HG03097 (cell line): ENCODE data around the gene MBD6.
A peak's percentile ranks its signal among the peaks of the same experiment; 100 is the strongest.
"Not testable (repeated sequence)": the region's sequence is repeated elsewhere in the genome, so short reads cannot be mapped to it uniquely, and the experiment has no call there.

Experiments used
- ATAC-seq: cut with Tn5 transposase; IDR thresholded peaks from one replicate; pipeline ENCODE4 v1.9.1; 2021; ENCODE audit not compliant: unreplicated experiment, low FRiP score

Gene MBD6

DNA sequence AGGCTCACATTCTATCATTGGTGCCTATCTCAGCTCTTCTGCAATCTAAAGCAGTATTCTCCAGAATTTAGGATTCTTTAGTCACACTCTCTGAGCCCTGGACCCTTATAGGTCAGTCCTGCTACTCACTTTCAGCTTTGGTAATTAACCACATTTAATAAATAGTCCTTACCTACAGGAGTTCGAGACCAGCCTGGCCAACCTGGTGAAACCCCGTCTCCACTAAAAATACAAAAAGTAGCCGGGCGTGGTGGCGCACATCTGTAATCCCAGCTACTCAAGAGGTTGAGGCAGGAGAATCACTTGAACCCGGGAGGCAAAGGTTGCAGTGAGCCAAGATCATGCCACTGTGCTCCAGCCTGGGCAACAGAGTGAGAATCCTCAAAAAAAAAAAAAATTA is 8.9 kb upstream of the MBD6 start:
- ATAC-seq, result not testable (repeated sequence)

DNA sequence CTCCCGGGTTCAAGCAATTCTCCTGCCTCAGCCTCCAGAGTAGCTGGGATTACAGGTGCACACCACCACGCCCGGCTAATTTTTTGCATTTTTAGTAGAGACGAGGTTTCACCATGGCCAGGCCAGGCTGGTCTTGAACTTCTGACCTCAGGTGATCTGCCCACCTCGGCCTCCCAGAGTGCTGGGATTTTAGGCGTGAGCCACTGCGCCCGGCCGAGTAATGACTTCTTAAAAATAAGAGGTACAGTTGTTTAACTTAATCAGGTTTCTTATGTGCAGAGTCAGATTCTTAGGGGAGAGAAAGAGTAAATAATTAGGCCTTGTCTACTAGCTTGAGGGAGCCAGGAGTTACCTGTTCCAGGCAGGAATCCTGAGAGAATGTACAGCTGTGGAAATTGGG is 8.4 kb upstream of the MBD6 start:
- not testable (repeated sequence) for ATAC-seq

DNA sequence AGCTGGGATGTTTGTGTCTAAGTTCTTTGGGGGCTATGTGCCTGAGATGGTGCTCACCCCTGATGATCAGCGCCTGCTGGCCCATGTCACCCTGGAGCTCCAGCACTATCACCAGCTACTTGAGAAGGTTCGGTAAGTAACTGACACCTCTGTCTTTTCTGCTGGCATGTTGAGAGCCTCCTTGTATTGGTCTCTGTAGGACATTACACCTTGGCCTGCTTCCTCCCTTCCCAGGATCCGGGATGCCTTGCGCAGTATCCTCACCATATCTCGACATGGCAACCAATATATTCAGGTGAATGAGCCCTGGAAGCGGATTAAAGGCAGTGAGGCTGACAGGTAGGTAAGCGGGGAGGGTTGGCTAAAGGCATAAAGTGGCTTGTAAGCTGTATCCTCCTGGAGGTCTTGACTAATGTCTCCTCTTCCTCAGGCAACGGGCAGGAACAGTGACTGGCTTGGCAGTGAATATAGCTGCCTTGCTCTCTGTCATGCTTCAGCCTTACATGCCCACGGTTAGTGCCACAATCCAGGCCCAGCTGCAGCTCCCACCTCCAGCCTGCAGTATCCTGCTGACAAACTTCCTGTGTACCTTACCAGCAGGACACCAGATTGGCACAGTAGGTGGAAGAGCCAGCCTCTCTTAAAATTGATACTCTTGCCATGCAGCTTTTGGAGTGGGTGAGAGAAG is 7.8 kb upstream of the MBD6 start:
- no peak for ATAC-seq

DNA sequence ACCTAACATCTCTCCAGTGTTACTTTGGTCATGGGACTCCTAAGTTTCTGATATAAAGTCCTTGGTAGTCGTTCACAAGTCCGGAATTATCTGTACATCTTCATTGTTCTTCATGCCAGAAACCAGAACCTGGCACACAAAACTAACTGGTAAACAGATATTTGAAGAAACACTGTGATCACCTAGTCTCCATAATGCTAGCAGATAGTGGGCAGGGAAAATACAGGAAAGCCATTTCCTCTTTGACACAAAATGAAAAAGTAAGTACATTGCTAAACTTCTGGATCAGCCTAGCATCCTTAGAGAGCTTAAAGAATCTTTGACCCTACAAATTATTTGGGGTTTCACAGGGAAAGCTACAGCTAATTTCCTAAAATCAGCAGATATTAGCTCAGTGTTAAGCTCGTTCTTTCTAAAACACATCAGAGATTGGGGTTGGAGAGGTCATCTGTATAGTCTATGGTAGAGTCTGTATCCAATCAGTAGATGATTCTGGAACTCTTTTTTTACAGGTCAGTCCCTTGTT is 7.2 kb upstream of the MBD6 start:
- no peak for ATAC-seq

DNA sequence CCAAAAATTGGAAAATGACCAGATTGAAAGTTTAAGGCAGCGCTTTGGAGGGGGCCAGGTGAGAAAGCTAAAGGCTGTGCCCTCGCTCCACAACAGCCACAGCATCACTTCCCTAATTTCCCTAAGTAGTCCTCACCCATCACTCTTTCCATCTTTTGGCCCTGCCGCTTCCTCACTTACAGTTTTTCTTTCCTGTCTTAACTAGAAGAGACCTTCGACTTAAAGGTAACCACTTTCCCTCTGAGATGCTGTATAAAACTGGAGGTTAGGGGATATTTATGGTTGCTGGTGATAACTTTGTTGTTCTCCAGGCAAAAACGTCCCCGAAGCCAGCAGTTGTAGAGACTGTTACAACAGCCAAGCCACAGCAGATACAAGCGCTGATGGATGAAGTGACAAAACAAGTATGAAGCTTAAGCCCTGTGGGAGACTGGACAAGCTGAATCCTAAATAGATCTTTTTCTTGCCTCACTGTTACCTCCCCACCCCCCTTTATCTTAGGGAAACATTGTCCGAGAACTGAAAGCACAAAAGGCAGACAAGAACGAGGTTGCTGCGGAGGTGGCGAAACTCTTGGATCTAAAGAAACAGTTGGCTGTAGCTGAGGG is 6.6 kb upstream of the MBD6 start:
- no peak for ATAC-seq

DNA sequence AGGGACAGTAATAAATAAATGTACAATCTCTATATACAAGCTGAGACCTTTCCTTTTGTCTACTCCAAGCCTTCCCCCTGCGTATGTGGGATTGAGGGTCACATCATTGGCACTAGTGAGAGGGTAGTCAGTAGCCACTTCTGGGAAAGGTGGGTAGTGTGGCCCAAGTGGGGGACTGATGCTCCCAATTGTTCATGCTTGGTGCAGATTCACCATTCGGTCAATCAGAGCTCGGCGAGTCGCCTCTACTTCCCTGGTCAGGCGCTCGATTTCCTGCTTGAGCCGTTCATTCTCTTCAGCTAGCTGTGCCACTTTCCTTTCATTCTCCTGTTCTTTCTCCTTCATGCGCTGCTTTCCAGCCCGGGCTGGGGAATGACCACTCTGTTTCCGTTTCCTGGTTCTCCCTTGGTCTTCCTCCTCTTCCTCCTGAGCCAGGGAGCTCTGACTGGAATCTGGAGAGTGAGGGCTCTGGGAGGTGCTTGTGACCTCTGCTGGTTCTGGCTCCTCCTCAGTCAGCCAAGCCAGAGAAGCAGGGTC is 5.9 kb upstream of the MBD6 start:
- no peak for ATAC-seq

DNA sequence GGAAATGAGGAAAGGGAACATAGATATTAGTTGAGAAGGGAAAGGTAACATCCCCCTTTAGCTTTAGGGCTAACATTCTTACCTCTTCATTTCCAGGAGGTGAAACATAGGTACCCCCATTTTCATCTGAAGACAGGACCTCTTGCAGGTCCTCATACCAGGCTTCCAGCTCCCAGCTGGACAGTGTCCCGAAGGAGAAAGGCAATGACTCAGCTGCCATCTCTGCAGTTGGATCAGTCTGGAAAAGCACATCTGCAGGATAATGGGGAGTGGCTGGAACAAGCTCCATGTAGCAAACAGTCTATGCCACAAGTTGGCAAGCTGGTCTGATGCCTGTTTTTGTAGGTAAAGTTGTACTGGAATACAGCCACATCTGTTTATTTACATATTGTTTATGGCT is 5.4 kb upstream of the MBD6 start:
- no peak for ATAC-seq

DNA sequence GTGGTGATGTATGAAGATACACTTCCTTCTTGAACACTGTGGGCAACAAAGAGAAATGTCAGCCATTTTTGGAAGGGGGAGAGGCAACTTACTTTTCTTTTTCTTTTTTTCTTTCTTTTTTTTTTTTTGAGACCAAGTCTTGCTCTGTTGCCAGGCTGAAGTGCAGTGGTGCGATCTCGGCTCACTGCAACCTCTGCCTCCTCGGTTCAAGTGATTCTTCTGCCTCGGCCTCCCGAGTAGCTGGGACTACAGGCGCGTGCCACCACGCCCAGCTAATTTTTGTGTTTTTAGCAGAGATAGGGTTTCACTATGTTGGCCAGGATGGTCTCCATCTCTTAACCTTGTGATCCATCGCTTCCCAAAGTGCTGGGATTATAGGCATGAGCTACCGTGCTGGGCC is 4.9 kb upstream of the MBD6 start:
- not testable (repeated sequence) for ATAC-seq

DNA sequence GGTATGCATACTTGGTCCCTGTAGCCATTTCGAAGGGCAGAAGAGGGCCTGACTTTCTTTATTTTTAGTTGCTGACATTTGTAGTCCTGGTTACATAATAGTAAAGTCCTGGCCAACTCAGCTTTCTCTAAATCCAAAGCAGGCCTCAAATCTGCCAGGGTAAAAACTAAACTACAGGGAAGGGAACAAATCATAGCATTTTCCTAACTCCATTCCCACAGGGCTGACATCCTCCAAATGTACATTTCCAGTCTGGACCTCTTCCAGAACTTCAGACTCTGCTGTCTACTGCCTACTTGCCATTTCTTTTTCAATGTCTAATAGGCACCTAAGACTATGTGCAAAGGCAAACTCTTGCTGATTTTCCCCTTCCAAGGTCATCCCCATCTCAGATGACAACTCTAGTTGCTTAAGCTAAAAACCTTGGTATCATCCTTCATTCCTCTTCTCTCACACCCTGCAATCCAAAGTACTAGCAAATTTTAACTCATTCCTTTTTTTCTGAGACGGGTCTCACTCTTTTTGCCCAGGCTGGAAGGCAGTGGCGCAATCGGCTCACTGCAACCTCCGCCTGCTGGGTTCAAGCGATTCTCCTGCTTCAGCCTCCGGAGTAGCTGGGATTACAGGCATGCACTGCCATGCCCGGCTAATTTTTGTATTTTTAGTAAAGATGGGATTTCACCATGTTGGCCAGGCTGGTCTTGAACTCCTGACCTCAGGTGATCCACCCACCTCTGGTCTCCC is 4.3 kb upstream of the MBD6 start:
- no peak for ATAC-seq

DNA sequence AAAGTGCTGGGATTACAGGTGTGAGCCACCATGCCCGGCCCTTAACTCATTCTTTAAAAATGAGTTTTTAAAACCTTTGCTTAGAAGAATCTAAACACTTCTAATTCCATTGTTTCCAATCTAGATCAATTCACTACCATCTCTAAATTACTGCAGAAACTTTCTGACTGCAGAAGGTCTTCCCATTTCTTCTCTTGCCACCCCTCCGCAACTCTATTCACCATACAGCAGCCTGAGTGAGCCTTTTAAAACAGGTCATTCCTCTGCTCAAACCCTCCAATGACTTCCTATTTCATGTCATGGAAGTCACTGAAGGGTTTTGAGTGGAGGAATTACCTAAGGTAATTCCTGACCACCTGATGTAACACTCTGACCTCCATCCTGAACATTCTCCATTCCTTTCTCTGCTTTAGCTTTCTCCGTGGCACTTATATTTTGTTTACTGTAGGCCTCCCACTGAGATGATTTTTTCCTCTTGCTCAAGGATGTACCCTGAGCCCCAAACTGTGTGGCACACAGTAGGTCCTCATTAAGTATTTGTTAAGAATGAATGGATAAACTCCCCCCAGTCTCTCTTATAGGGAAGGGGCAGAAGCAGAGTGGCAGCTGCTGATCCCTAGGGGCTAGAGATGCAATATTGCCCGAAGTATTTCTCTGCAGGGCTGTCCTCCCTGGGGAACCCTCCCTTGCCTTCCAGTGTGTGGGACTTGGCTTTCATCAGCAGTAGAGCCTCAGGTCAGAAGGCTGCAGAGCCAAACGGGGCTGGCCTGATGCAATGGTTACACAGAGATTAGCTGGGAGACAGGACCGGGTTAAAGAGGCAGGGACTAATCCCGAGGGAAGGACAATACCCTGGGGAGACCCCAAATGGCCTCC is 3.5 kb upstream of the MBD6 start:
- no peak for ATAC-seq

DNA sequence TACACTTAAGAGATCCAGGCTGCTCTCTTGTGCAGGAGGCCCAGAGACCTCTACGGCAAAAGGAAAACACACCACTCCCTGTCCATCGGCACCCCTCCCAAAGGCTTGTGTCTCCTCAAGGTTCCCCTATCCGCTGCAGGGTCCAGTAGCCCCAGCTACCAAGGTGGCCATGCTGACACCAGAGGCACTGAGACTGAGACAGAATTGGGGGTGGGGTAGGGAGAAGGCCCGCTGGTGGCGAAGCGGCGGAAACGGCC is 2.9 kb upstream of the MBD6 start:
- ATAC-seq, result no peak

DNA sequence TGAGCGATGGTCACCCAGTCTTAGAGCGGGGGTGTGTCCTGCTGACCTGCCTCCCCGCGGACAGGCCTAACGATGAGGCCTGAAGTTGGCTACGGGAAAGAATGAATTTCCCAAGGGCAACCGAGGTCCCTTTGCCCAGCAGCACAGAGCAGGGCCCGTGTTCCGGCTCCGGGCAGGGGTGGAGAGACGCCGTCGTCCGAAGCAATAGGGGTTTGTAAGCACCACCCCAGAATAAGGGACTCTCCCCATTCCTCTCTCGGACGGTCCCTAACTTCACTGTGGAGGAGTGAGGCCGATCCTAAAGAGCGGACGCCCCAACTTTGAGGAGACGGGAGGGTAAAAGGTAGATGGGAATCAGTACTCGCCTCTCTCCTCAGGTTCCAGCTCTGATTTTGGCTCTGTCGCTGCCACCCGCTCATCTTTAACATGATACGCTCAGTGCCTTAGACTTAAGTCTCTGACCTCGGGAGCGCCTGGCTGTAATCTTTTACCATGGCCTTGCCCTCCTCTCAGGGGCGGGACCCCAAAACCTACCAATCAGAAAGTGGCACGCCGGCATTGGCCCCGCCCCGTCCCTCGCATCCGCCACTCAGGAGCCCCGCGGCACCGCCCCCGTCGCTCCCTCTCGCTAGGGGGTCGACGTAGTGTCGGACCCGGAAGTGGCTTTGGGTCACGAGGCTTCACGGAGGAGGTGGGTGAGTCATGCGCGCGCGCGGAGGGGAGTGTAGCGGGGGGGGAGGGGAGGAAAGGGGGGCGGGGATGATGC is 2.4 kb upstream of the MBD6 start, which contains the start of gene DDIT3:
TSS of gene DDIT3 (minus strand) at position 462 of the 766 bp plus-strand sequence. CDS start 3,108 bp downstream, outside the sequence.
- peak; percentile 55 for ATAC-seq

DNA sequence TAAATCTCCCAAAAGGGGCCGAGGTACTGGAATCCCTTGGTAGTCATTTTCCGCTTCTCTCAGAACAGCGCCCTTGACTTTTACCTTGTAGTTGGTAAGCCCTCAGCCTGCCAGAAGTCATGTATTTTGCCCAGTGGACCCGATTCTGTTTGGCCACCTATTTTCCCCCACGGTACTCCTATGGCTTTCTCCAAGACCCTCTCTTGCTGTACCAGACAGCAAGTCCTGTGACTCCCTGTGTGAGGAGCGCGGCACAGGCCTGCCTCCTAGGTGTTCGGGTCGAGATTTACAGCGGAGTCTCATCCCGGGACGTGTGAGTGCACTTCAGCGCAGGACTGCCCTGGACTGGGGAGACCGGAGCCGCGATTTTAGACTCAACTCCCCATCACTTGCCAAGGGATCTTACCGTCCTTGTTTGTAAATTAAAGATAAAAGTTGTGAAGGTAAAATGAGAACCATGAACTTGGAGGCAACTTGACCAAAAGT is 1.1 kb upstream of the MBD6 start:
- ATAC-seq, result no peak

DNA sequence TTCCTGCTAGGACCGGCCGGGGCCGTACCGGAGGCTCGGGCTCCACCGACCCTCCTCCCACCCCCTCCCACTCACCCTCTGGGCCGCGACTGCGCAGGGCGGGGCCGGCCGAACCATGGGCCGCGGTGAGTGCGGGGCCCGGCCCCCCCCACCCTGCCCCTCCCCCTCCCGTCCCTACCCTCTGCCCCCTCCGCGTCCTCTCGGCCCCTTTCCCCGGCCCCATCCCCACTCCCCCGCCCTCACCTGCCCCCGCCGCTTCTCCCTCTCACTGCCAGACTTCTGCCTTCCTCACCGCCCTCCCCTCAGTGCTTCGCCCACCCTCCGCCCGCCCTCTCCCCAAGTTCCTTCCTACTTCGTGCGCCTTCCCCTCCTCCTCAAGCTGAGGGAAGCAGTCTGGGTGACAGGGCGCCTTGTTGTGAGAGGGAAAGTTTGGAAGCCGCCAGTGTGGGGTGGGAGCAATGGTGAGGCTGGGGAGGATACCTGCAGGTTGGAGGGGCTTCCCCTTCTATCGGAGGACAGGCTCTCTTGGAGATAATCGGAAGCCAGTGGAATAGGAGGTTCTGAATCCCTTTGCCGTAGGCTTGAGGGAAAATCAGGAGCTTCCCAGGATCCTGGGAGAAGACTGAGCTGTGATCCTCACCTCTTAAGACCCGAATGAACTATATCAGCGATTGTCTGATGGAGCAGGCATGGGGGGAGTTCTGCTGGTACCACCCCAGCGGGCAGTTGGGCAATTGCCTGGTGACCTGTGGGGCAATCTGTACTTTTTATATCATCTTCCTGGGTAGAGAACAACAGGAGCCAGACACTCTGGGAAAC is 472 bp downstream of the MBD6 start:
- ATAC-seq, result no peak

DNA sequence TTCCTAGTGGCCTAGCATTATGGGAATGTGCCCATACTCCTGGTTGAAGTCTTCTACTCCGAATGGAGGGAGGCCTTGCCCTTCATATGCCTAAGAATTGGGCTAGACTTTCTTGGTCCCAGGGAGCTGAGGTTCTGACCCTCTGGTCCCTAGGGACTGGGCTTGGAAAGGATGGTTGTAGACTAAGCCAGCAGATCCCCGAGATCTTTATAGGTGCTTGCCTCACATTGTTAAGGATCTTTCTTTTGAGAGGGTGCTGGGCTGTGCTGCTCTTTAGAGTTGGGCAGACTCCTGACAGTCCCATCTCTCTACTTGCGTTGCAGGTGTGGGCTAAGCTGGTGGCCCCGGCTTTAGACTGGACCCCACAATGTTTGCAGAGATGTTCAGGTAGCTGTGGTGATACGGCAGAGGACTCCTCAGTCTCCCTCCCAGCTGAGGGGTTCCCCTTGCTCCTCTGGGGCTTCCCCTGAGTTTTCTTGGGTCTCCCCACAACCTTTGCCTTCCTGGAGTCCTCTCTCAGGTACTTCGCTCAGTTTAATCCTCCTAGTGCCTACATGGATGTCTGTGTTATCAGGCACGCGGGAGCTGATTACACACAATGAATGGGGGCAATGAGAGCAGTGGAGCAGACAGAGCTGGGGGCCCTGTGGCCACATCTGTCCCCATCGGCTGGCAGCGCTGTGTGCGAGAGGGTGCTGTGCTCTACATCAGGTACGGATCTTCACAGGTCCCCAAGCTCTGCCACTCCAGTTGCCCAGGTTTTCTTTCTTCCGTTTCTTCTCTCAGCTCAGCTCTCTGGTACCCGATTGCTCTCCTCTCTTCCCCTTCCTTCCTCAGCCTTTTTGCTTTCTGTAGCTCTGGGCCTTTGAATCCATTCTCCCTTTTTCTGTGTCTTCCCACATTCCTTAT is 1.3 kb downstream of the MBD6 start:
- ATAC-seq, result no peak

DNA sequence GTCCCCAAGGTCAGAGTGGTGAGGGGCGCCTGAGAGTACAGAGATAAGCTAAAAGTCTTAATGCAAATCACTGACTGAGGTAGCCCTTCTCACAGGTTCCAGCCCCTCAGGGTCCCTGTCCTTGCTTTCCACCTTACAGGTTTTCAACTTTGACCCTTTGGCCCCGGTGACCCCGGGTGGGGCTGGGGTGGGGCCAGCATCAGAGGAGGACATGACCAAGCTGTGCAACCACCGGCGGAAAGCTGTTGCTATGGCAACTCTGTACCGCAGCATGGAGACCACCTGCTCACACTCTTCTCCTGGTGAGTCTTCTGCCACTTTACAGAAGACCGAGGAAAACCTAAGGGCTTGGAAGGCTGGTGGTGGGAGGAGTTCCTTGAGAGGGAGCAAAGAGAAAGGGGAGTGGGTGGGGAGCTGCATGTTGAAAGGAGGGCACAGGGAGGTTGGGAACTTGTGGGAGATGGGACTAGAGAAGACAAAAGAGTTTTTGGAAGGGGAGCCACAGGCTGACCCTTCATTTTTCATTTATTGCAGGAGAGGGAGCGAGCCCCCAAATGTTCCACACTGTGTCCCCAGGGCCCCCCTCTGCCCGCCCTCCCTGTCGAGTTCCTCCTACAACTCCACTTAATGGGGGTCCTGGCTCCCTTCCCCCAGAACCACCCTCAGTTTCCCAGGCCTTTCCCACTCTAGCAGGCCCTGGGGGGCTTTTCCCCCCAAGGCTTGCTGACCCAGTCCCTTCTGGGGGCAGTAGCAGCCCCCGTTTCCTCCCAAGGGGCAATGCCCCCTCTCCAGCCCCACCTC is 2.4 kb downstream of the MBD6 start:
- no peak for ATAC-seq
